Hepatocyte (in vitro differentiated cells): ENCODE results near the gene ROR1.

Source experiments
- EZH2 ChIP-seq: fragments of 200-600 bp; sonication (generic); IDR thresholded peaks from 2 replicates; pipeline ENCODE4 v1.6.1; 2016; ENCODE audit warnings: antibody characterized with exemption, mild to moderate bottlenecking, borderline replicate concordance
- TF ChIP-seq, protein P1 (sequence below): fragments of 200-600 bp; sonication (generic); IDR thresholded peaks from 2 replicates; pipeline ENCODE4 v1.5.1; 2016; ENCODE audit warnings: antibody characterized with exemption, mild to moderate bottlenecking; ENCODE audit not compliant: poor library complexity

DNA sequence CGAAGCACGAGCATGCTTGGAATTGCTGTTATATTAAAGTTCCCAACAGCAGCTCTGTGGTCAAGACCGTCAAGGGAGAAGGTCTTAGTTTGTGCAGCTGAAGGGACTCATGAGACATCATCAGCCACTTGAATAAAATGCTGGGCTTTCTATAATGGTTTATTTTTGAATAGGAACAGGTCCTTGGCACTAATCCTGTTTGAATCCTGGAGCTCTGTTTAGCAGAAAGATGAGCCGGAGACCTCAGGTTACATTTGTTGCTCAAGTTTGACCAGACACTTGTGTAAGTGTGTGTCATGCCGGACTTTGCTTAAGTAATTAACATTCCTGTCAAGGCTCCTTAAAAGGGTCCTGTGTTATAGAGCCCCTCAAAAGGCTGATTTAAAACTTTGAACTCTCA, 186.5 kb downstream of the ROR1 start:
- TF ChIP-seq, protein P1, sequence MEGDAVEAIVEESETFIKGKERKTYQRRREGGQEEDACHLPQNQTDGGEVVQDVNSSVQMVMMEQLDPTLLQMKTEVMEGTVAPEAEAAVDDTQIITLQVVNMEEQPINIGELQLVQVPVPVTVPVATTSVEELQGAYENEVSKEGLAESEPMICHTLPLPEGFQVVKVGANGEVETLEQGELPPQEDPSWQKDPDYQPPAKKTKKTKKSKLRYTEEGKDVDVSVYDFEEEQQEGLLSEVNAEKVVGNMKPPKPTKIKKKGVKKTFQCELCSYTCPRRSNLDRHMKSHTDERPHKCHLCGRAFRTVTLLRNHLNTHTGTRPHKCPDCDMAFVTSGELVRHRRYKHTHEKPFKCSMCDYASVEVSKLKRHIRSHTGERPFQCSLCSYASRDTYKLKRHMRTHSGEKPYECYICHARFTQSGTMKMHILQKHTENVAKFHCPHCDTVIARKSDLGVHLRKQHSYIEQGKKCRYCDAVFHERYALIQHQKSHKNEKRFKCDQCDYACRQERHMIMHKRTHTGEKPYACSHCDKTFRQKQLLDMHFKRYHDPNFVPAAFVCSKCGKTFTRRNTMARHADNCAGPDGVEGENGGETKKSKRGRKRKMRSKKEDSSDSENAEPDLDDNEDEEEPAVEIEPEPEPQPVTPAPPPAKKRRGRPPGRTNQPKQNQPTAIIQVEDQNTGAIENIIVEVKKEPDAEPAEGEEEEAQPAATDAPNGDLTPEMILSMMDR, result no peak
- no peak for TF ChIP-seq EZH2
